B cell (primary cell): Measurements from ENCODE around the gene MRPL24. TPM values are rescaled to one million over a fixed set of nuclear protein-coding genes. Genes with fewer than 3 reads are reported as not detected.

Source experiments
- ATAC-seq: fragments of 200-7000 bp; cut with Tn5 transposase; one replicate; pipeline ENCODE4 v1.10.0; 2021; ENCODE audit warnings: low read depth, mild to moderate bottlenecking, moderate number of reproducible peaks, moderate library complexity
- CTCF ChIA-PET: fragments of 350-600 bp; sonication (Branson Sonifier 250); formaldehyde crosslinking; loops from one replicate; lab custom pipeline; 2021; ENCODE audit warnings: antibody characterized with exemption, inconsistent platforms; lab: Charles Lee
- POLR2A ChIA-PET: fragments of 350-600 bp; sonication (Branson Sonifier 250); formaldehyde crosslinking; loops from one replicate; lab custom pipeline; 2021; ENCODE audit warnings: antibody characterized with exemption; lab: Charles Lee
- DNase-seq: peaks from one replicate; pipeline ENCODE4 v3.0.0; 2013
- H2AFZ ChIP-seq: 2 replicates; pipeline ENCODE4 v1.6.1; 2012; ENCODE audit warnings: mild to moderate bottlenecking, low read depth, low read length; ENCODE audit not compliant: insufficient read depth, poor library complexity, severe bottlenecking
- H3K27ac ChIP-seq, 2 donors: 1 replicate in 1 of 2; 2 replicates in 1 of 2; pipeline ENCODE4 v1.5.1; 2012 to 2013; ENCODE audit warnings: low read length in 2 of 2, mild to moderate bottlenecking in 2 of 2, moderate library complexity in 1 of 2
- H3K27me3 ChIP-seq, 4 experiments: fragments of 200-600 bp in 1 of 4; sonication (generic) in 1 of 4; replicated peaks in 1 of 4; 1 replicate in 2 of 4; 2 replicates in 2 of 4; pipeline versions ENCODE4 v1.6.1 to v1.7.0; 2013 to 2016; ENCODE audit warnings: low read length in 3 of 4, mild to moderate bottlenecking in 2 of 4, mixed read lengths in 1 of 4, moderate library complexity in 1 of 4; ENCODE audit not compliant: insufficient read depth in 4 of 4, control insufficient read depth in 3 of 4; ENCODE audit errors: control extremely low read depth in 1 of 4
- H3K36me3 ChIP-seq, 2 experiments: replicated peaks in 1 of 2; 1 replicate in 1 of 2; 2 replicates in 1 of 2; pipeline versions ENCODE4 v1.6.1 to v1.7.1; 2013; ENCODE audit warnings: low read length in 1 of 2; ENCODE audit not compliant: insufficient read depth in 2 of 2, control insufficient read depth in 1 of 2; ENCODE audit errors: control extremely low read depth in 1 of 2, extremely low read depth in 1 of 2
- H3K4me1 ChIP-seq, 2 donors: fragments of 200-600 bp in 1 of 2; sonication (generic) in 1 of 2; 1 replicate in 1 of 2; 2 replicates in 1 of 2; pipeline versions ENCODE4 v1.5.1 to v1.6.1; 2013 to 2017; ENCODE audit warnings: low read length in 2 of 2; ENCODE audit not compliant: control insufficient read depth in 2 of 2, insufficient read depth in 2 of 2
- H3K4me2 ChIP-seq: replicated peaks from 2 replicates; pipeline ENCODE3; 2012; ENCODE audit warnings: mild to moderate bottlenecking, low read depth, low read length; ENCODE audit not compliant: poor library complexity, severe bottlenecking
- H3K4me3 ChIP-seq, 5 experiments: fragments of 200-600 bp in 1 of 5; sonication (generic) in 1 of 5; 1 replicate in 3 of 5; 2 replicates in 2 of 5; pipeline versions ENCODE4 v1.5.1 to v1.7.0; 2011 to 2016; ENCODE audit warnings: low read length in 4 of 5, mild to moderate bottlenecking in 4 of 5, low read depth in 2 of 5, control low read depth in 1 of 5, moderate library complexity in 1 of 5; ENCODE audit not compliant: insufficient read depth in 1 of 5; ENCODE audit errors: control extremely low read depth in 1 of 5, extremely low read depth in 1 of 5
- H3K79me2 ChIP-seq: fragments of 200-600 bp; sonication (generic); one replicate; pipeline ENCODE4 v1.6.0; 2016; ENCODE audit warnings: low read length; ENCODE audit not compliant: control insufficient read depth, insufficient read depth
- H3K9ac ChIP-seq: fragments of 200-600 bp; sonication (generic); 2 replicates; pipeline ENCODE4 v1.6.1; 2017; ENCODE audit warnings: mild to moderate bottlenecking, low read length, moderate library complexity
- H3K9me3 ChIP-seq, 3 donors: one replicate each; pipeline versions ENCODE4 v1.6.1 to v1.7.1; 2013; ENCODE audit warnings: low read length in 2 of 3; ENCODE audit not compliant: control insufficient read depth in 2 of 3, insufficient read depth in 1 of 3; ENCODE audit errors: control extremely low read depth in 1 of 3
- H4K20me1 ChIP-seq: 2 replicates; pipeline ENCODE4 v1.6.0; 2012; ENCODE audit warnings: mild to moderate bottlenecking, low read length; ENCODE audit not compliant: insufficient read depth, control insufficient read depth, poor library complexity, severe bottlenecking
- H3K27ac Mint-ChIP-seq: one replicate; pipeline ENCODE4 v1.8.0; 2021; ENCODE audit warnings: mixed read lengths
- H3K27me3 Mint-ChIP-seq: one replicate; pipeline ENCODE4 v1.8.0; 2021; ENCODE audit warnings: mixed read lengths
- H3K4me1 Mint-ChIP-seq: one replicate; pipeline ENCODE4 v1.8.0; 2021; ENCODE audit warnings: mixed read lengths
- H3K4me3 Mint-ChIP-seq: one replicate; pipeline ENCODE4 v1.8.0; 2021; ENCODE audit warnings: mixed read lengths
- H3K9me3 Mint-ChIP-seq: one replicate; pipeline ENCODE4 v1.8.0; 2022; ENCODE audit warnings: mixed read lengths; ENCODE audit not compliant: insufficient read depth
- CTCF ChIP-seq: fragments of 200-600 bp; IDR thresholded peaks from one replicate; pipeline ENCODE4 v1.8.0; 2022; ENCODE audit warnings: antibody characterized with exemption, mild to moderate bottlenecking
- EZH2 ChIP-seq: IDR thresholded peaks from 2 replicates; pipeline ENCODE4 v1.6.1; 2012; ENCODE audit warnings: borderline replicate concordance, low read depth, mild to moderate bottlenecking, moderate library complexity, low read length; ENCODE audit not compliant: insufficient read depth, poor library complexity, severe bottlenecking
- WGBS: methylation state at CpG from one replicate; pipeline ENCODE4 v1.1.5; 2013; ENCODE audit warnings: missing lambda C conversion rate; ENCODE audit not compliant: insufficient coverage; 5-methylcytosine and 5-hydroxymethylcytosine counted together
- intact Hi-C: fragments of 100-400 bp; cut with micrococcal nuclease; formaldehyde crosslinking; loops from one replicate; pipeline ENCODE4 v1.10.0; 2022
- polyA plus RNA-seq: library from polyadenylated mRNA; depleted of rRNA; stranded (reverse); fragments of >200 nt; gene quantifications from 2 replicates; pipeline ENCODE4 v1.2.3, GENCODE V29; 2012
- total RNA-seq, 2 donors: library from RNA; stranded (reverse); fragments of 120-200 nt in 1 of 2; gene quantifications; 1 replicate in 1 of 2; 2 replicates in 1 of 2; pipeline versions ENCODE4 v1.2.3 to v1.2.4, GENCODE V29; 2013 to 2022

Gene MRPL24
- total and polyA plus RNA-seq, 2 donors (not counting 1 experiment from before 2014, with no cell fraction given): 34.6 to 39.4 TPM

DNA sequence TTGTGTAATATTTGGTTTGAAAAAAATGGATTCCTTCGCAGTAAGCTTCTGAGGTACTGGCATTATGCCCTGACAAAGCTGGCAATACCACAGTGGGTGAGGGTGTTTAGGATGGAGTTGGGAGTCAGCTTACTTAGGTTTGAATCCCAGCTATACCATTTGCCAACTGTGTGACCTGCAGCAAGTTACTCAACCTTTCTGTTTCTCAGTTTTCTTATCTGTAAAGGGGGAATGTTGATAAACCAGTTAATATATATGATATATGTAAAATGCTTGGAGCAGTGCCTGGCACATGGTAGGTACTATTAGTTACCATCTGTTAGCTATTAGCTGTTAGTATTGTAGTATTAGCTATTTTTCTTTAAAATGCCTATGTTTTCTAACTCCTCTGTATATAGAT, 15.5 kb upstream of the MRPL24 start:
- H3K79me2 ChIP-seq: peaks cover 12% of the 10 kb centered on the region
- H3K36me3 ChIP-seq: no peaks in the 10 kb centered on the region
- H3K4me3 ChIP-seq: no peak overlapping the region
- H3K27me3 ChIP-seq: no peaks in the 10 kb centered on the region
- no peak overlapping the region for H2AFZ ChIP-seq
- ChIA-PET CTCF (interaction anchor here (0.6 to 2.7 kb wide), 5 partner anchors 11 to 136 kb away, joined by 3 to 11 read pairs (median 3); partner anchors contain the start of gene MRPL24), POLR2A (interaction anchor here (0.7 kb wide), 2 partner anchors 11 to 15 kb away, joined by 3 to 7 read pairs; partner anchors contain the start of genes MRPL24 and PRCC)
- H3K9ac ChIP-seq: no peak overlapping the region
- Mint-ChIP-seq H3K9me3 (no peaks in the 10 kb centered on the region), H3K4me1 (peaks cover 28% of the 10 kb centered on the region), H3K27ac (no peak overlapping the region), H3K27me3 (no peaks in the 10 kb centered on the region), H3K4me3 (no peak overlapping the region)
- no peak overlapping the region for H3K27ac ChIP-seq
- ATAC-seq (no peak), DNase-seq (no peak)
- intact Hi-C loops: no loop called here
- H3K4me2 ChIP-seq: no peak overlapping the region
- TF ChIP-seq CTCF: no peak
- TF ChIP-seq EZH2: no peak
- peaks cover 11 to 25% of the 10 kb centered on the region in 2 donors for H3K4me1 ChIP-seq
- H4K20me1 ChIP-seq: no peaks in the 10 kb centered on the region
- 100% methylated on average over 1 of the region's 1 CpG for WGBS
- H3K9me3 ChIP-seq: no peaks in the 10 kb centered on the region

GRCh38 chr1:156755527-156755950, 14.7 kb upstream of the MRPL24 start:
- Histone ChIP-seq H3K4me3 (no peak overlapping the region), H3K36me3 (no peaks in the 10 kb centered on the region), H3K4me1 (peaks cover 12 to 27% of the 10 kb centered on the region in 2 donors), H3K4me2 (no peak overlapping the region), H3K9ac (no peak overlapping the region), H3K79me2 (peaks cover 20% of the 10 kb centered on the region), H4K20me1 (no peaks in the 10 kb centered on the region), H2AFZ (no peak overlapping the region), H3K27ac (no peak overlapping the region), H3K9me3 (no peaks in the 10 kb centered on the region), H3K27me3 (no peaks in the 10 kb centered on the region)
- ChIA-PET POLR2A (no interaction called here), CTCF (interaction anchor here (0.6 to 2.7 kb wide), 4 partner anchors 9 to 58 kb away, joined by 3 to 11 read pairs (median 3); no protein-coding TSS in a partner anchor)
- DNase-seq: no peak
- no peak for ATAC-seq
- intact Hi-C loops: no loop called here
- TF ChIP-seq CTCF: no peak
- no peak for TF ChIP-seq EZH2
- H3K9me3 Mint-ChIP-seq: no peaks in the 10 kb centered on the region
- no peaks in the 10 kb centered on the region for H3K27me3 Mint-ChIP-seq
- H3K4me1 Mint-ChIP-seq: peaks cover 29% of the 10 kb centered on the region
- WGBS: no CpG with 5 or more reads among the region's 5 CpGs
- no peak overlapping the region for H3K27ac Mint-ChIP-seq
- H3K4me3 Mint-ChIP-seq: no peak overlapping the region
